Stimulated activated CD8-positive, alpha-beta memory T cell treated with anti-CD3 and anti-CD28 coated beads, Interleukin-7, amount 100 ng/mL, for 48 hours (primary cell): ENCODE results near the gene ZSWIM5.
"Not testable (repeated sequence)": the region's sequence is repeated elsewhere in the genome, so short reads cannot be mapped to it uniquely, and the experiment has no call there.

ENCODE experiments used
- DNase-seq, 2 donors: peaks; one replicate each; pipeline ENCODE4 v3.0.0-alpha.2; 2020; ENCODE audit warnings: low read depth in 1 of 2; ENCODE audit errors: extremely low read depth in 1 of 2

ZSWIM5 gene

GRCh38 chr1:45097944-45098343 is 108.5 kb downstream of the ZSWIM5 start:
- no peak for DNase-seq

- DNase-seq: no peak
Measured at GRCh38 chr1:45097079-45097478, 109.3 kb downstream of the ZSWIM5 start.

- DNase-seq: no peak
Measured at GRCh38 chr1:45095450-45095849, 111.0 kb downstream of the ZSWIM5 start.

- DNase-seq: not testable (repeated sequence)
Measured at GRCh38 chr1:45094371-45094770, 112.0 kb downstream of the ZSWIM5 start.

GRCh38 chr1:45093334-45093733 is 113.1 kb downstream of the ZSWIM5 start:
- no peak for DNase-seq

GRCh38 chr1:45089711-45090110 is 116.7 kb downstream of the ZSWIM5 start:
- no peak for DNase-seq

- DNase-seq: no peak
Measured at GRCh38 chr1:45084562-45084961, 121.8 kb downstream of the ZSWIM5 start.

- DNase-seq: no peak
Measured at GRCh38 chr1:45079533-45079932, 126.9 kb downstream of the ZSWIM5 start.

- DNase-seq: not testable (repeated sequence)
Measured at GRCh38 chr1:45076959-45077358, 129.4 kb downstream of the ZSWIM5 start.

- no peak for DNase-seq
Measured at GRCh38 chr1:45071567-45071966, 134.8 kb downstream of the ZSWIM5 start.

GRCh38 chr1:45067806-45068205 is 138.6 kb downstream of the ZSWIM5 start:
- DNase-seq: no peak

- DNase-seq: no peak
Measured at GRCh38 chr1:45065083-45065482, 141.3 kb downstream of the ZSWIM5 start.

- not testable (repeated sequence) for DNase-seq
Measured at GRCh38 chr1:45062463-45062862, 143.9 kb downstream of the ZSWIM5 start.

- DNase-seq: no peak
Measured at GRCh38 chr1:45059829-45060228, 146.6 kb downstream of the ZSWIM5 start.

GRCh38 chr1:45057542-45057941 is 148.9 kb downstream of the ZSWIM5 start:
- no peak for DNase-seq

GRCh38 chr1:45051005-45051772 is 155.2 kb downstream of the ZSWIM5 start:
- DNase-seq: no peak

- DNase-seq: no peak
Measured at GRCh38 chr1:45047032-45047431, 159.4 kb downstream of the ZSWIM5 start.

GRCh38 chr1:45044916-45045315 is 161.5 kb downstream of the ZSWIM5 start:
- DNase-seq: no peak

- DNase-seq: no peak
Measured at GRCh38 chr1:45043094-45043493, 163.3 kb downstream of the ZSWIM5 start.

- no peak for DNase-seq
Measured at GRCh38 chr1:45040297-45040696, 166.1 kb downstream of the ZSWIM5 start.

GRCh38 chr1:45038661-45039364 is 167.6 kb downstream of the ZSWIM5 start:
- DNase-seq: no peak

GRCh38 chr1:45038240-45038639 is 168.2 kb downstream of the ZSWIM5 start:
- no peak for DNase-seq
